Effector memory CD8-positive, alpha-beta T cell (primary cell): ENCODE measurements around the gene GRIN1.
"Not testable (repeated sequence)": the region's sequence is repeated elsewhere in the genome, so short reads cannot be mapped to it uniquely, and the experiment has no call there.

Experiments
- ATAC-seq: fragments of 150-1000 bp; cut with Tn5 transposase; replicated peaks from 2 replicates; pipeline ENCODE4 v1.10.0; 2021; ENCODE audit warnings: mild to moderate bottlenecking, moderate library complexity
- DNase-seq, 3 experiments: peaks; one replicate each; pipeline ENCODE4 v3.0.0; 2021
- H3K27ac Mint-ChIP-seq, 2 donors: one replicate each; pipeline ENCODE4 v1.8.0; 2022; ENCODE audit warnings: mild to moderate bottlenecking in 2 of 2, mixed read lengths in 2 of 2, moderate library complexity in 2 of 2
- H3K27me3 Mint-ChIP-seq, 2 donors: one replicate each; pipeline ENCODE4 v1.8.0; 2022; ENCODE audit warnings: mixed read lengths in 2 of 2
- H3K36me3 Mint-ChIP-seq: one replicate; pipeline ENCODE4 v1.8.0; 2022; ENCODE audit warnings: mild to moderate bottlenecking, moderate library complexity, mixed read lengths; ENCODE audit not compliant: insufficient read depth
- H3K4me1 Mint-ChIP-seq, 2 donors: one replicate each; pipeline ENCODE4 v1.8.0; 2022; ENCODE audit warnings: low read depth in 2 of 2, mixed read lengths in 2 of 2
- H3K4me3 Mint-ChIP-seq, 2 donors: one replicate each; pipeline ENCODE4 v1.8.0; 2022; ENCODE audit warnings: mild to moderate bottlenecking in 2 of 2, mixed read lengths in 2 of 2, moderate library complexity in 2 of 2
- H3K9me3 Mint-ChIP-seq, 2 donors: one replicate each; pipeline ENCODE4 v1.8.0; 2022; ENCODE audit warnings: mixed read lengths in 2 of 2

The GRIN1 gene

DNA sequence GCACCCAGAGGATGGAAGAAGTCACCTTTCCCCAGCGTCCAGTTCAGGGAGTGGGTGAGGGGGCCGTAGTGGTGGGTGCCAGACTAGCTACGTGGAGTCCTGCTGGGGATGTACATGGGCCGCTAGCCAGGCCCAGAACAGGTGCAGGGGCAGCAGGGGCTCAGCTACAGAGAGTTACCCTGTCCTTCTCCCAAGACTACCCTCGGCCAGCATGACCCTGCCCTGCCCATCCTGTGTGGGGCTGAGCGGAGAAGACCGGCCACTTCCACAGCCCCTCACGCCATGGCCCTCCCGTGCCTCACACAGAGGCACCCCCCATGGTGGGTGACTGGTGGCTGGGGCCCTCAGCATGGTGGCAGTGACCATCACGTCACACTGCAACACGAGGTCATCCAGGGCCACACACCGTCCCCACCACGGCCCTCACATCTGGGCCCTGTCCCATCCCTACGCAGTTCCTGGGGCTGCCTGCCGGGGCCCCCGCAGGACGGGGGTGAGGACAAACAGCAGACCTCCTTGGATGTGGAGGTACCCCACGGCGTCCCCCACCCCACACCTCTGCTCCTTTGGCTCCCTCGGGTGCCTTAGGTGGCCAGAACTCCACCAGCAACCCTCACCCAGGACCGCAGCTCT lies 23.4 kb upstream of the GRIN1 start:
- ATAC-seq (no peak), DNase-seq (no peak)
- H3K36me3 Mint-ChIP-seq: peaks cover 4% of the 10 kb centered on the region
- H3K4me3 Mint-ChIP-seq: peak overlapping the region; percentile 25 to 57
- no peak overlapping the region for H3K27ac Mint-ChIP-seq
- H3K4me1 Mint-ChIP-seq: peaks cover 0 to 7% of the 10 kb centered on the region in 2 donors
- no peaks in the 10 kb centered on the region for H3K27me3 Mint-ChIP-seq
- no peaks in the 10 kb centered on the region for H3K9me3 Mint-ChIP-seq

DNA sequence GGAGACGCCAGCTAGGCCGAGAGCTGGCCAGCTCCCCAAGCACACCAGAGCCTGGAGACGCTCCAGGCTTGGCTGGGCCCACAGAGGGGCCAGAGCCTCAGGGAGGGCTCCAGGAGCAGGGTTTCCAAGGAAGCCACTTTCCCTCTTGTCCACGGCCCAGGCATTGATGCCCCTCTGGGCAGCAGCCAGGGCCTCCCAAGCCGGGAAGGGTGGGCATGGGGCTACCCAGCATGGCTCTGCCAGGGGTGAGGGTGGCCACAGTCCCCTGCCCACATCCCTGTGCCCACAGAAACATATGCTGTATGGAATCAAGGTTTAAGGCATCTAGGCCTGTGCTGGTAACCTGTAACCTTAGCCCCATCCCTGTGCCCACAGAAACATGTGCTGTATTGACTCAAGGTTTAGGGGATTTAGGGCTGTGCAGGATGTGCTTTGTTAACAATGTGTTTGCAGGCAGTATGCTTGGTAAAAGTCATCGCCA lies 22.9 kb upstream of the GRIN1 start:
- Mint-ChIP-seq H3K4me1 (peaks cover 0 to 4% of the 10 kb centered on the region in 2 donors), H3K9me3 (no peaks in the 10 kb centered on the region), H3K27me3 (no peaks in the 10 kb centered on the region), H3K4me3 (peak overlapping the region; percentile 25 to 57), H3K36me3 (peaks cover 4% of the 10 kb centered on the region), H3K27ac (no peak overlapping the region)
- DNase-seq: no peak
- ATAC-seq: no peak

DNA sequence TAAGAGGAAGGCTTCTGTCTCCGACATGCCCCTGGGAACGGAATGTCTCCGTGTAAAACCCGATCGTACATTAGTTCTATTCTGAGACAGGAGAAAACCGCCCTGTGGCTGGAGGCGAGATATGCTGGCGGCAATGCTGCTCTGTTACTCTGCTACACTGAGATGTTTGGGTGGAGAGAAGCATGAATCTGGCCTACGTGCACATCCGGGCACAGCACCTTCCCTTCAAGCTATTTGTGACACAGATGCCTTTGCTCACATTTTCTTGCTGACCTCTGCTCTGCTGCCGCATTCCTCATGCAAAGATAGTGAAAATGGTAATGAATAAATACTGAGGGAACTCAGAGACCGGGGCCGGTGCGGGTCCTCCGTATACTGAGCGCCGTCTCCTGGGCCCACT lies 22.2 kb upstream of the GRIN1 start:
- peaks cover 5% of the 10 kb centered on the region for H3K36me3 Mint-ChIP-seq
- H3K27me3 Mint-ChIP-seq: no peaks in the 10 kb centered on the region
- no peak for ATAC-seq
- no peak overlapping the region for H3K27ac Mint-ChIP-seq
- no peak for DNase-seq
- H3K9me3 Mint-ChIP-seq: no peaks in the 10 kb centered on the region
- H3K4me3 Mint-ChIP-seq: no peak overlapping the region
- peaks cover 0 to 4% of the 10 kb centered on the region in 2 donors for H3K4me1 Mint-ChIP-seq

DNA sequence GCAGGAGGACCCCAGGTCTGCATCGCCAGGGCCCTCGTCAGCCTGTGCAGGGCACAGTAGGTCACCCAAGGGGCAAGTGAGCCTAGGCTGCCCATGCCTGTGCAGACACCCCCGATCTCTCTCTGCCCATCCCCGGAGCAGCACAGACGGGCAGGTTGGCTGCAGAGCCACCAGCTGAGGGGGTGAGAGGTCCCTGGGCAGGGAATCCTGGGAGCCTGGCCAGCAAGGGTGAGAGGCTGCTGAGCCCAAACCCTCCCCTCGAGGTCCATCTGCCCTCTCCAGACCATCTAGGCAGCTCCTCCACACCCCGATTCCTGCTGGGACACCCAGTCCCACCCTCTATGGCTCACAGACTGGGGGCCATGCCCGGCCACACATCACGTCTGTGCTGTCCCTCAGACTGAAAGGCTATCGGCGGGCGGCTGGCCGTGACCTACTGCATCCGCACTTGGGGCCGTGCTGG lies 21.7 kb upstream of the GRIN1 start:
- H3K4me3 Mint-ChIP-seq: no peak overlapping the region
- ATAC-seq (no peak), DNase-seq (no peak)
- H3K36me3 Mint-ChIP-seq: peaks cover 5% of the 10 kb centered on the region
- H3K9me3 Mint-ChIP-seq: no peaks in the 10 kb centered on the region
- H3K27ac Mint-ChIP-seq: no peak overlapping the region
- no peaks in the 10 kb centered on the region for H3K27me3 Mint-ChIP-seq
- H3K4me1 Mint-ChIP-seq: peaks cover 0 to 7% of the 10 kb centered on the region in 2 donors

DNA sequence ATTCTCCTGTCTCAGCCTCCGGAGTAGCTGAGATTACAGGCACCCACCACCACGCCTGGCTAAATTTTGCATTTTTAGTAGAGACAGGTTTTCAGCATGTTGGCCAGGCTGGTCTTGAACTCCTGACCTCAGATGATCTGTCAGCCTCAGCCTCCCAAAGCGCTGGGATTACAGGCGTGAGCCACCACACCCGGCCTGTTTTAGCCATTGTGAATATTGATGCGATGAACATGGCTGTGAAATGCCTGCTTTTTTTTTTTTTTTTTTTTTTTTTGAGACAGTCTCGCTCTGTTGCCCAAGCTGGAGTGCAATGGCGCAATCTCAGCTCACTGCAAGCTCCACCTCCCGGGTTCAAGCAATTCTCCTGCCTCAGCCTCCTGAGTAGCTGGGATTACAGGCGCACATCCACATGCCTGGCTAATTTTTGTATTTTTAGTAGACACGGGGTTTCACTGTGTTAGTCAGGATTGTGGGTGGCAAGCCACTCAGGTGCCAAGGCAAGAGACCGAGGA lies 20.8 kb upstream of the GRIN1 start:
- H3K9me3 Mint-ChIP-seq, H3K4me3 Mint-ChIP-seq, H3K27ac Mint-ChIP-seq, H3K36me3 Mint-ChIP-seq, DNase-seq, H3K4me1 Mint-ChIP-seq, ATAC-seq, H3K27me3 Mint-ChIP-seq: not testable (repeated sequence)

DNA sequence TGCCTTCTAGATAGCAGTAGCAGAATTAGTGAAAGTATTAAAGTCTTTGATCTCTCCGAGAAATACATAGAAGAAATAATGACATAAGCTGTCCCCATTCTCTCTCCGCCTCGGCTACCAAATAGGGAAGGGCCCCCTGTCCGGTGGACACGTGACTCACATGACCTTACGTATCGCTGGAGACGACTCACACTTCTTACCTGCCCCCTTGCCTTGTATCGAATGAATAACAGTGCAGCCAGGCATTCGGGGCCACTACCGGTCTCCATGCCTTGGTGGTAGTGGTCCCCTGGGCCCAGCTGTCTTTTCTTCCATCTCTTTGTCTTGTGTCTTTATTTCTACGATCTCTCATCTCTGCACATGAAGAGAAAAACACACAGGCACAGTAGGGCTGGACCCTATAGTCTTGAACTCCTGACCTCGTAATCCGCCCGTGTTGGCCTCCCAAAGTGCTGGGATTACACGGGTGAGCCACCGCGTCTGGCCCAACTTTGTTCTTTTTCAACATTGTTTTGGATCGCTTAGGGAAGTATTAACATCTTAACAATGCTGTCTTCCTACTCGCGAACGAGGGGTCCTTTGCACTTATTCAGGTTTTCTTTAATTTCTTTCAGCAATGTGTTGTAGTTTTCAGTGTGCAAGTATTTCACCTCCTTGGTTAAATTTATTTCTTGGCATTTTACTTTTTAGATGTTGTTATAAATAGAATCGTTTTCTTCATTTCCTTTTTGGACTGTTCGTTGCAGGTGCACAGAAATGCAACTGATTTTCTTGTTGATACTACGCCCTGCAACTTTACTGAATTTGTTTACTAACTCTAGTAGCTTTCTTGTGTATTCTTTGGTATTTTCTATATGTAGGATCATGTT lies 16.8 kb upstream of the GRIN1 start:
- not testable (repeated sequence) for ATAC-seq, H3K27me3 Mint-ChIP-seq, DNase-seq, H3K9me3 Mint-ChIP-seq, H3K27ac Mint-ChIP-seq, H3K4me1 Mint-ChIP-seq, H3K36me3 Mint-ChIP-seq
- peak overlapping the region in 1 of 2 donors; percentile 23 for H3K4me3 Mint-ChIP-seq

DNA sequence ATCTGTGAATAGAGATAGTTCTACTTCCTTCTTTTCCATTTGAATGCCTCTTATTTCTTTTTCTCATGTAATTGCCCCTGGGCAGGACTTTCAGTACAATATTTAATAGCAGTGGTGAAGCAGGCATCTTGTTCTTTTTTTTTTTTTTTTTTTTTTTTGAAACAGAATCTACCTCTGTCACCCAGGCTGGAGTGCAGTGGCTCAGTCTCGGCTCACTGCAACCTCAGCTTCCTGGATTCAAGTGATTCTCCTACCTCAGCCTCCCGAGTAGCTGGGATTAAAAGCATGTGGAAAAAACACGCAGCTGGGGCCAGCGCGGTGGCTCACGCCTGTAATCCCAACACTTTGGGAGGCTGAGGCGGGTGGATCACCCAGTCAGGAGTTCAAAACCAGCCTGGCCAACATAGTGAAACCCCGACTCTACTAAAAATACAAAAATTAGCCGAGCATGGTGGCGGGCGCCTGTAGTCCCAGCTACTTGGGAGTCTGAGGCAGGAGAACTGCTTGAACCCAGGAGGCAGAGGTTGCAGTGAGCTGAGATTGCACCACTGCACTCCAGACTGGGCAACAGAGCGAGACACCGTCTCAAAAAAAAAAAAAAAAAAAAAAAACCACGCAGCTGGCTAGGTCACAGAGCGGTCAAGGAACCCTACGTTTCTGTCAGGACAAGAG lies 16.0 kb upstream of the GRIN1 start:
- ATAC-seq, H3K27ac Mint-ChIP-seq, DNase-seq, H3K27me3 Mint-ChIP-seq, H3K9me3 Mint-ChIP-seq, H3K4me3 Mint-ChIP-seq: not testable (repeated sequence)
- Mint-ChIP-seq H3K4me1 (peaks cover 13 to 15% of the 10 kb centered on the region in 2 donors), H3K36me3 (peaks cover 11% of the 10 kb centered on the region)

DNA sequence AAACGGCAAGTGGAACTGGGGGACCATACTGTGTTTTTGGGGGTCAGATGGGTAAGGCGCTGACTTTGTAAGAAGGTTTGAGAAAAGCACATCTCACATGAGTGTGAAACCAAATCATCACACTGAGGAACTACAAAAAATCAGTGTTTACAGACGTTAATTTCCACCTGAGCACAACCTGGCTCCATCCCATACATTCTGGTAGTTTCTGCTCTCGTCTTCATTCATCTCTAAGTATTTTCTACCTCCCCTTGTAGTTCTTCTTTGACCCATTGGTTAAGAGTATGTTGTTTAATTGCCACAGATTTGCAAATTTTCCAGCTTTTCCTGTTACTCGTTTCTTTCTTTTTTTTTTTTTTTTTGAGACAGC lies 15.5 kb upstream of the GRIN1 start:
- ATAC-seq: no peak
- peaks cover 12% of the 10 kb centered on the region for H3K36me3 Mint-ChIP-seq
- H3K9me3 Mint-ChIP-seq: no peaks in the 10 kb centered on the region
- H3K27ac Mint-ChIP-seq: no peak overlapping the region
- DNase-seq: no peak
- H3K4me1 Mint-ChIP-seq: peaks cover 19 to 20% of the 10 kb centered on the region in 2 donors
- H3K4me3 Mint-ChIP-seq: no peak overlapping the region
- H3K27me3 Mint-ChIP-seq: no peaks in the 10 kb centered on the region

DNA sequence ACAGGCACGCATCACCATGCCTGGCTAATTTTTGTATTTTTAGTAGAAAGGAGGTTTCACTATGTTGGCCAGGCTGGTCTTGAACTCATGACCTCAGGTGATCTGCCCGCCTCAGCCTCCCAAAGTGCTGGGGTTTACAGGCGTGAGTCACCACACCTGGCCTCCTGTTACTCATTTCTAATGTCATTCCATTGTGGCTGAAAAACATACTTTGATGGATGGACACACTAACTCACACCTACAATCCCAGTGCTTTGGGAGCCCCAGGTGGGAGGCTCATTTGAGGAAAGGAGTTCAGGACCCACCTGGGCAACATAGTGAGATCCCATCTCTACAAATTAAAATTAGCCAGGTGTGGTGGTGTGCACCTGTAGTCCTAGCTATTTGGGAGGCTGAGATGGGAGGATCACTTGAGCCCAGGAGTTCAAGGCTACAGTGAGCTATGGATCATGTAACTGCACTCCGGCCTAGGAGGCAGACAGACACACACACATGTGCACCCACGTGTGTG lies 14.9 kb upstream of the GRIN1 start:
- H3K4me3 Mint-ChIP-seq, ATAC-seq, H3K27me3 Mint-ChIP-seq, H3K27ac Mint-ChIP-seq, H3K9me3 Mint-ChIP-seq, DNase-seq: not testable (repeated sequence)
- peaks cover 17% of the 10 kb centered on the region for H3K36me3 Mint-ChIP-seq
- peaks cover 24 to 25% of the 10 kb centered on the region in 2 donors for H3K4me1 Mint-ChIP-seq

DNA sequence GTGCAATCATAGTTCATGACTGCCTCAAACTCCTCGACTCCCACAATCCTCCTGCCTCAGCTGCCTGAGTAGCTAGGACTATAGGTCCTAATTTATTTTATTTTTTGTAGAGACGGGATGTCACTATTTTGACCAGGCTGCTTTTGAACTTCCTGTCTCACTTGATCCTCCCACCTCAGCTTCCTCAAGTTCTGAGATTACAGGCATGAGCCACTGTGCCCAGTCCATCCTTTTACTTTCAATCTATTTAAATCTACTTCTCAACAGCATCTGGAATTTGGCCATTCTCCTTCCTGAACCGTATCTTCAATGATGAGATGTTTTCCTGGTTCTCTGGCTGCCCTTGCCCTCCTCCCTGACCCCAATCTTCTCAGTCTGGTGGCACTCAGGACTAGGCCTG lies 12.2 kb upstream of the GRIN1 start:
- peaks cover 27 to 28% of the 10 kb centered on the region in 2 donors for H3K4me1 Mint-ChIP-seq
- H3K27me3 Mint-ChIP-seq: no peaks in the 10 kb centered on the region
- ATAC-seq (no peak), DNase-seq (no peak)
- peaks cover 22% of the 10 kb centered on the region for H3K36me3 Mint-ChIP-seq
- peak overlapping the region; percentile 89 to 95 for H3K27ac Mint-ChIP-seq
- peak overlapping the region; percentile 80 to 93 for H3K4me3 Mint-ChIP-seq
- H3K9me3 Mint-ChIP-seq: no peaks in the 10 kb centered on the region

DNA sequence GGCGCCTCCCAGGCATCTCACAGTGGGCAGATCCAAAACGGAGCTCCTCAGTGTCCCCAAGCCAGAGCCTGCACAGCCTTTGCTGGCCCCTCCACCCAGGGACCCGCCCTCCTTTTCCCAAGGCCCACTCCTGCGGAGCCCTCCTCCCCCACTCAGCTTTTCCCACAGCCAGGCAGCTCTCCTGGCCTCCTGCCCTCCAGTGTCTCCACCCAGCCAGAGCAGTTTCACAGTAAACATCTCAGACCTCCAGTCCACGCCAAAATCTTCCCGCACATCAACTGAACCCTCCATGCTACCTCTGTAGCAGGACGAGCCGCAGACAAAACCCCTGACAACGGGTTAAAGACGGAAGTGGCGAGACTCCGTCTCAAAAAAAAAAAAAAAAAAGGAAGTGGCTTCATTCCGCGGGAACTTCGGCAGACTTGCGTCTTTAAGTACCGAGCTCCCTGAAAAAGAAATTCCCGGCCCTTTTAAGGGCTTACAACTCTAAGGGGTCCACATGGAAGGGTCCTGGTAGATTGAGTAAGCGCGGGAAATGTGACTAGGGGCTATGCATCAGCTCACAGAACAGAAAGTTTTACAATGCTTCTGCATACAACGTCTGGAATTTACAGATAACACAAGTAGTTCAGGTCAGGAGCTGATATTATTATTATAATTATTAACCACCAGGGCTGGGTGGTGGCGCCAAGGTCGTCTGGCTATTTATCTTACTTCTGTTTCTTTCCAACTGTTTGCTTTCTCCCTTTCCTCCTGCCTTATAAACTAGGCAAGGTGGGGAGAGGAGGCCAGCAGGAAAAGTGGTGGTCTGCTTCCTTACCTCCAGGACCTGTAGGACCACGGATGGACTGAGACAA lies 11.4 kb upstream of the GRIN1 start:
- ATAC-seq: peak; percentile 10
- H3K4me1 Mint-ChIP-seq: peaks cover 24 to 28% of the 10 kb centered on the region in 2 donors
- H3K4me3 Mint-ChIP-seq: peak overlapping the region; percentile 80 to 93
- peak in 1 of 3 experiments; percentile 26 for DNase-seq
- H3K27ac Mint-ChIP-seq: peak overlapping the region; percentile 89 to 95
- no peaks in the 10 kb centered on the region for H3K9me3 Mint-ChIP-seq
- no peaks in the 10 kb centered on the region for H3K27me3 Mint-ChIP-seq
- peaks cover 22% of the 10 kb centered on the region for H3K36me3 Mint-ChIP-seq

DNA sequence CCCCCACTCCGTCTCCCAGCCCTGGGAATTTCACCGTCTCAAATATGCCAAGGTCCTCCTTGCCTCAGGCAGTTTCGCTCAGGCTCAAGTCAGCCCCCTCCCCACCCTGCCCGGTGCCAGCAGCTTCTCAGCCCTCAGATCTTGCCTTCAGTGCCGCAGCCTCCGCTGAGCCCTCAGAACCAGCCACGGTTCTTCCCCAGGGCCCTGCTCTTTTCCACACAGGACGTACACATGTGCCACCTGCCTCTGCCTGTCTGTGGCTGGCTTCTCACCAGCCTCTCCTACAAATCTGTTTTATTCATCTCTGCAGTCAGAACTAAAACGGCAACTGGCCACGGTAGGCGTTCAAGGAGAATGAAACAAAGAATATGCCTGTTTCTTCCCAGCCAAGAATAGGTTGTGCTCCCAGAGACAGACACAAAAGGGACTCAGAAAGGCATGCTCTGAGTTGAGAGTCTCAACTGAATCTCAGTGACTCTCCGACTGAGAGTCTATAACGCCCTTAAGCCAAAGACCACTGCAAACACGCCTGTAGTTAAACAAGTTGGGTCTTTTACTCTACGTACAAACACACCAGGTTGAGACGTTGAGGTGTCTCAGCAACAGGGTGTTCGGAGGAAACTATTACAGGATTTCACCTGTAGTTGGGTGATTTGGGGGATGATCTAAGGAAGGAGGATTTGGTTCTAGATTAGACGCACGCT lies 10.6 kb upstream of the GRIN1 start:
- ATAC-seq (no peak), DNase-seq (no peak)
- Mint-ChIP-seq H3K4me1 (peaks cover 24 to 28% of the 10 kb centered on the region in 2 donors), H3K36me3 (peaks cover 22% of the 10 kb centered on the region), H3K4me3 (peak overlapping the region; percentile 80 to 93), H3K27ac (peak overlapping the region; percentile 89 to 95), H3K9me3 (no peaks in the 10 kb centered on the region), H3K27me3 (peaks cover 0 to 5% of the 10 kb centered on the region in 2 donors)
